Suprapubic skin (tissue), 4 donors: Measurements from ENCODE around the gene CHST11. TPM values are rescaled to one million over a fixed set of nuclear protein-coding genes. Genes with fewer than 3 reads are reported as not detected.

Experiments used
- DNase-seq, 2 donors: peaks; one replicate each; pipeline ENCODE4 v3.0.0-alpha.2; 2019; ENCODE audit warnings: low spot score in 2 of 2
- H3K27ac ChIP-seq: fragments of 200-600 bp; sonication (generic); one replicate; pipeline ENCODE4 v1.5.1; 2019
- H3K27me3 ChIP-seq: fragments of 200-600 bp; sonication (generic); one replicate; pipeline ENCODE4 v1.5.1; 2019
- H3K36me3 ChIP-seq: fragments of 200-600 bp; sonication (generic); one replicate; pipeline ENCODE4 v1.5.1; 2019
- H3K4me1 ChIP-seq: fragments of 200-600 bp; sonication (generic); one replicate; pipeline ENCODE4 v1.5.1; 2019
- H3K4me3 ChIP-seq: fragments of 200-600 bp; sonication (generic); one replicate; pipeline ENCODE4 v1.5.1; 2019; ENCODE audit warnings: mild to moderate bottlenecking
- H3K9me3 ChIP-seq: fragments of 200-600 bp; sonication (generic); one replicate; pipeline ENCODE4 v1.5.1; 2019
- EP300 ChIP-seq: sonication (generic); formaldehyde crosslinking; IDR thresholded peaks from one replicate; pipeline ENCODE4 v1.6.1; 2017; ENCODE audit warnings: antibody characterized with exemption
- POLR2A ChIP-seq, 2 donors: fragments of 450-650 bp; IDR thresholded peaks; one replicate each; pipeline ENCODE4 v1.6.1; 2017; ENCODE audit warnings: antibody characterized with exemption in 2 of 2, mild to moderate bottlenecking in 2 of 2, moderate library complexity in 2 of 2
- POLR2AphosphoS5 ChIP-seq, 3 donors: sonication (generic); formaldehyde crosslinking; IDR thresholded peaks; one replicate each; pipeline ENCODE4 v1.6.1; 2017; ENCODE audit warnings: antibody characterized with exemption in 3 of 3
- WGBS: methylation state at CpG from one replicate; pipeline ENCODE4 v1.1.5; 2018; 5-methylcytosine and 5-hydroxymethylcytosine counted together
- total RNA-seq, 4 donors: library from RNA; depleted of rRNA; stranded (reverse); fragments of >200 nt; gene quantifications; one replicate each; pipeline ENCODE4 v1.1.0, GENCODE V29; 2016
- TF ChIP-seq, protein P1 (sequence below), 2 donors: fragments of 200-600 bp in 1 of 2; fragments of 450-650 bp in 1 of 2; sonication (generic) in 1 of 2; IDR thresholded peaks; one replicate each; pipeline ENCODE4 v1.5.1; 2016 to 2019; ENCODE audit warnings: antibody characterized with exemption in 2 of 2, mild to moderate bottlenecking in 1 of 2, moderate library complexity in 1 of 2

The CHST11 gene
- total RNA-seq, 4 donors from 2014 or later = 1.8 to 5.8 (median 3.8) TPM

DNA sequence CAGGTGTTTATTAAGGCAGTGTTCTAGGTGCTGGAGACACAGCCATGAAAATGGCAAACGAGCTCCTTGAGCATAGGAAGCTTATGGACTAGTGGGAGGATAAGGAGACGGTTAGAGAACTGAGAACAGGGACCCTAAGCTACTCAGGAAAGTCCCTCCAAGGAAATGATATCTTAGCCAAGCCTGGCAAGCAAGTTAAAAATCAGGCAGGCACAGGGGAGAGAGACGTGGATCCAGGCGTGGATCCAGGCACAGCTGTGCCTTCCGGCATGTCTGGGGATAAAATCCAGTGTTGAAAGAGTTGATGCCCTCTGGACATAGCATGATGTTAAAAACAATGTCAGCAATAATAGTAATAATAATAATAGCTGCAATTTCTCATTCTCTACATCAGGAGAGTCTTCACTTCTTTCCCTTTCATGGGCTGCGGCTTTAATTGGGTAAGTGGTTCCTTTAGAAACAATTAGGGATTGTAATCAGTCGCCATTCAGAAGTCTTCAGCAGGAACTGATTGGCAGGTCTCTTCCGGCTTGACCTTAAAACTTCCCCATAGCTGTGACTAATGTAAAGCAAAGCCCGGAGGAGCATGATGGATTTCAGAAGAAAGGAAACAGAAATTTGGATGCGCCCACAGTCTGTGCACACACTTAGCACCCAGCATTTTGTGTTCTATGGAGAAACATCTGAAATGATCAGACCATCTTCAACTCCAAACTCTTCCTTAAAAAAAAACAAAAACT lies 271.1 kb downstream of the CHST11 start:
- TF ChIP-seq, protein P1, sequence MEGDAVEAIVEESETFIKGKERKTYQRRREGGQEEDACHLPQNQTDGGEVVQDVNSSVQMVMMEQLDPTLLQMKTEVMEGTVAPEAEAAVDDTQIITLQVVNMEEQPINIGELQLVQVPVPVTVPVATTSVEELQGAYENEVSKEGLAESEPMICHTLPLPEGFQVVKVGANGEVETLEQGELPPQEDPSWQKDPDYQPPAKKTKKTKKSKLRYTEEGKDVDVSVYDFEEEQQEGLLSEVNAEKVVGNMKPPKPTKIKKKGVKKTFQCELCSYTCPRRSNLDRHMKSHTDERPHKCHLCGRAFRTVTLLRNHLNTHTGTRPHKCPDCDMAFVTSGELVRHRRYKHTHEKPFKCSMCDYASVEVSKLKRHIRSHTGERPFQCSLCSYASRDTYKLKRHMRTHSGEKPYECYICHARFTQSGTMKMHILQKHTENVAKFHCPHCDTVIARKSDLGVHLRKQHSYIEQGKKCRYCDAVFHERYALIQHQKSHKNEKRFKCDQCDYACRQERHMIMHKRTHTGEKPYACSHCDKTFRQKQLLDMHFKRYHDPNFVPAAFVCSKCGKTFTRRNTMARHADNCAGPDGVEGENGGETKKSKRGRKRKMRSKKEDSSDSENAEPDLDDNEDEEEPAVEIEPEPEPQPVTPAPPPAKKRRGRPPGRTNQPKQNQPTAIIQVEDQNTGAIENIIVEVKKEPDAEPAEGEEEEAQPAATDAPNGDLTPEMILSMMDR (IDR thresholded peaks at IDR 0.05) = no peak
- no peak for TF ChIP-seq POLR2A (IDR thresholded peaks at IDR 0.05)
- 51% methylated on average over 10 of the region's 10 CpGs for WGBS
- Histone ChIP-seq H3K9me3 (no peaks in the 10 kb centered on the region), H3K36me3 (no peaks in the 10 kb centered on the region), H3K4me1 (peaks cover 7% of the 10 kb centered on the region), H3K27me3 (no peaks in the 10 kb centered on the region), H3K4me3 (no peak overlapping the region), H3K27ac (no peak overlapping the region)
- no peak for DNase-seq

DNA sequence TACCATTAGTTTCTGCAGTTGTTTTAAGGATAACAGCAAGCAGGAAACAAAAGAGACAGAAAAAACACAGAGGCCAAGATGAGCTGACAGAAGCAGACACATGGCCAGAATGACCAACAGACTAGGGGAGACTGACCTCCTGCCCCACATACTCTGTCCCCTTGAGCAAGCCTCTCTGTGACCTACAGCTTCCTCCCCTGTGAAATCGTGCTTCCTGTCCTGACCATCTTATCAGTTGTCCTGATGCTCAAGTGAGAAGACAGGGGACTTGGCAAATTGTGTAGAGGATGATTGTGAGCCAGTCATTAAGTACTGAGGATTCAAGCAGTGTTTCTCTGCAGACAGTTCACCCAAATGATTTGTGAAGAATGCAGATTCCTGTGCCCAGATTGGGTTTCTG lies 272.3 kb downstream of the CHST11 start:
- H3K9me3 ChIP-seq = no peaks in the 10 kb centered on the region
- H3K4me1 ChIP-seq = peaks cover 16% of the 10 kb centered on the region
- H3K36me3 ChIP-seq = no peaks in the 10 kb centered on the region
- TF ChIP-seq POLR2AphosphoS5 (IDR thresholded peaks at IDR 0.05) = no peak
- no peak for TF ChIP-seq POLR2A (IDR thresholded peaks at IDR 0.05)
- TF ChIP-seq, protein P1 (IDR thresholded peaks at IDR 0.05) = no peak
- TF ChIP-seq EP300 = no peak
- H3K4me3 ChIP-seq = no peak overlapping the region
- H3K27ac ChIP-seq = no peak overlapping the region
- WGBS = 76% methylated on average over 1 of the region's 1 CpG
- H3K27me3 ChIP-seq = no peaks in the 10 kb centered on the region
- DNase-seq = no peak

DNA sequence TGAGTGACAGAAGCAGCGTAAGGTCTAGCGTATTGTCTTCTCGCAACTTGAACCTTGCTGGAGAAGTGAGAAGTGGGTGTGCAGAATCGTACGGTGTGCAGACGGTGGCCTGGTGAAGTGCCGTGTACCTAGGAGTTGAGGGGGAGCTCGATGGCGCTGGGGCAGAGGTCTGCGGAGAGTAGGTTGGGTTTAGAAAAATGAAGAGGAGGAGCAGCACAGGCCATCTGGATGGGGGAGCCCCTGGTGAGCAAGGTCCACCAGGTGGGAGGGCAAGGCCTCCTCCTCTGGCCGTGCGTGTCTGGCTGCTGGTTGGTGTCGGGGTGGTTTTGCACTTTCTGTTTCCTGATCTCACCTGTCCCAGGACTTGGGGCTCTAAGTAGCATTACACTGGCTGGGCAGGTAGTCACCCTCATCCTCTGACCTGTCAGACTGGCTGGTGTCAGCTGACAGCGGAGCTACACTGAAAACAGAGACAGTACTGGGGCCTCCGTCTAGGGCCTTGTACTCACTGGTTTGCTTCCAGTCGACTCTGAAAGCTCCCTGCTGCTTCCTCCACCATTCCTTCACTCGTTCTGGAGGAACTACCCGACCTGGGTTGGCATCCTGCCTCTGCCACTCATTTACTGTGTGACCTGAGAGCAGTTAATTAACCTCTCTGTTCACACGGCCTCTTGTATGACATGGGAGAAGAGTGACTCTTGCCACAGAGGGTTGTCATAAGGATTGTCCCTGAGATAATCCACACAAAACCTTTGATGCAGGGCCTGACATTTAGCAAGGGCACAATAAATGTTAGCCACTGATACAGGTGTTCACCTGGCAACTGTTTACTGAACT lies 273.1 kb downstream of the CHST11 start:
- Histone ChIP-seq H3K4me3 (no peak overlapping the region), H3K27me3 (no peaks in the 10 kb centered on the region), H3K4me1 (peaks cover 23% of the 10 kb centered on the region), H3K27ac (no peak overlapping the region), H3K9me3 (no peaks in the 10 kb centered on the region), H3K36me3 (no peaks in the 10 kb centered on the region)
- TF ChIP-seq POLR2AphosphoS5 (IDR thresholded peaks at IDR 0.05) (no peak), POLR2A (IDR thresholded peaks at IDR 0.05) (no peak), EP300 (no peak)
- TF ChIP-seq, protein P1 (IDR thresholded peaks at IDR 0.05) = no peak
- 83% methylated on average over 18 of the region's 19 CpGs for WGBS
- no peak for DNase-seq

DNA sequence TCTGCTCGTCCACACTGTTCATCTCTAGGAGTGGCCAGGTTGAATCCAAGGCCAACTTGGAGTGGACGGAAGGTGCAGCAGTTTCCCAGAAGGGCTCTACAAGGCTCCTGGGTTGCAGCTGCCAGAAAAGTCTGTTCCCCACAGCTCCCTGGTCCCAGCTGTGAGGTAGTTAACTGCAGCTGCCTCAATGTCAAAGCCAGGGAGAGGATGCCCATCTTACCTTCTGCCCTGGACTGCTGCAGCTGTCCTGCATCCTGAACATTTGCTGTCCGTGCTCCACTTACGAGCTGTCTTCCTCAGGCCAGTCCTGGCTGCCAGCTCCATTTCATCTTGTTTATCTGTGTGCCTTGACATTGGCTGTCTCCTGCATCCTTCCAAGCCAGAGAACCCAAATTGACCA lies 274.0 kb downstream of the CHST11 start:
- H3K27me3 ChIP-seq = no peaks in the 10 kb centered on the region
- TF ChIP-seq, protein P1 (IDR thresholded peaks at IDR 0.05) = no peak
- no peak for TF ChIP-seq POLR2AphosphoS5 (IDR thresholded peaks at IDR 0.05)
- TF ChIP-seq POLR2A (IDR thresholded peaks at IDR 0.05) = no peak
- no peak for TF ChIP-seq EP300

DNA sequence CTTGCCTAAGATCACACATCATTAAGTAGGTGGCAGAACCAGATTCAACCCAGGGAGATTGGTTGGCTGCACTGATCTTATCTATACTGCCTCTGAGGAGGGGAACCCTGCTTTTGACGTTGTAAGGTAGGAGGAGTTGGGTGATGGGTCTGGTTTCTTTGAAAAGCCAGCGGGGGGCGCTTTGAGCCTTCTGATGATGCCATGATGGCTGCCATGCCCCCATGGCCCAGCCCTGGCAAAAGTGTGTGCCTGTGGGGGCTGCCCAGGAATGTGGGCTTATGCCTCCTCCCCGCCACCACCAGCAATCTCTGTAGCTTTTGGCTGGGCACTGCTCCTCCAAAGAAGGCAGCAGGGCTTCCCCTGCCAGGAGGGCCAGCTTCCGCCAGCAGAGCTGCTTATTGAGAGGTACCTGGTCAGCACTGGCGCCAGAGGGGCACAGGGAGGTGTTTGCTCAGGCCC lies 277.0 kb downstream of the CHST11 start:
- Histone ChIP-seq H3K27ac (no peak overlapping the region), H3K4me1 (peaks cover 52% of the 10 kb centered on the region), H3K27me3 (no peaks in the 10 kb centered on the region), H3K4me3 (no peak overlapping the region), H3K9me3 (no peaks in the 10 kb centered on the region), H3K36me3 (no peaks in the 10 kb centered on the region)
- 87% methylated on average over 3 of the region's 6 CpGs for WGBS
- TF ChIP-seq POLR2A (IDR thresholded peaks at IDR 0.05) (no peak), EP300 (no peak), POLR2AphosphoS5 (IDR thresholded peaks at IDR 0.05) (no peak)
- TF ChIP-seq, protein P1 (IDR thresholded peaks at IDR 0.05) = no peak
- DNase-seq = no peak

More for the DNA sequence above, 274.0 kb downstream of the CHST11 start:
- no peak overlapping the region for H3K4me3 ChIP-seq
- H3K27ac ChIP-seq = no peak overlapping the region
- peaks cover 29% of the 10 kb centered on the region for H3K4me1 ChIP-seq
- DNase-seq = no peak
- no peaks in the 10 kb centered on the region for H3K9me3 ChIP-seq
- no peaks in the 10 kb centered on the region for H3K36me3 ChIP-seq
- WGBS = 81% methylated on average over 4 of the region's 4 CpGs
